ENCODE data around the gene MRPL41.
"Not testable (repeated sequence)": the region's sequence is repeated elsewhere in the genome, so short reads cannot be mapped to it uniquely, and the experiment has no call there.

The MRPL41 gene

GRCh38 chr9:137551264-137552021, at the start of gene MRPL41:
Gene MRPL41 (plus strand): TSS chr9:137551879. CDS start chr9:137552082, 203 bp downstream.
- DNase-seq (ENCODE audit: low spot score) = peak; percentile 89

- no peak for DNase-seq (ENCODE audit: low spot score)
Observed at GRCh38 chr9:137502008-137502911, 49.4 kb upstream of the MRPL41 start.

- no peak for DNase-seq (ENCODE audit: low spot score)
Observed at GRCh38 chr9:137504432-137504777, 47.3 kb upstream of the MRPL41 start.

- DNase-seq (ENCODE audit: low spot score) = no peak
Observed at GRCh38 chr9:137505421-137506140, 46.1 kb upstream of the MRPL41 start.

- DNase-seq (ENCODE audit: low spot score) = no peak
Observed at GRCh38 chr9:137506274-137506673, 45.4 kb upstream of the MRPL41 start.

- DNase-seq (ENCODE audit: low spot score) = no peak
Observed at GRCh38 chr9:137506702-137507171, 44.9 kb upstream of the MRPL41 start.

GRCh38 chr9:137509198-137509597, 42.5 kb upstream of the MRPL41 start:
- DNase-seq (ENCODE audit: low spot score) = no peak

- not testable (repeated sequence) for DNase-seq (ENCODE audit: low spot score)
Observed at GRCh38 chr9:137511126-137511525, 40.6 kb upstream of the MRPL41 start.

GRCh38 chr9:137511758-137512463, 39.8 kb upstream of the MRPL41 start:
- DNase-seq (ENCODE audit: low spot score) = no peak

- not testable (repeated sequence) for DNase-seq (ENCODE audit: low spot score)
Observed at GRCh38 chr9:137513136-137513535, 38.5 kb upstream of the MRPL41 start.

- not testable (repeated sequence) for DNase-seq (ENCODE audit: low spot score)
Observed at GRCh38 chr9:137513801-137514570, 37.7 kb upstream of the MRPL41 start.

GRCh38 chr9:137514691-137515337, 36.9 kb upstream of the MRPL41 start:
- DNase-seq (ENCODE audit: low spot score) = no peak

GRCh38 chr9:137515338-137515724, 36.3 kb upstream of the MRPL41 start:
- DNase-seq (ENCODE audit: low spot score) = no peak

GRCh38 chr9:137516144-137516917, 35.3 kb upstream of the MRPL41 start:
- DNase-seq (ENCODE audit: low spot score) = no peak

- DNase-seq (ENCODE audit: low spot score) = not testable (repeated sequence)
Observed at GRCh38 chr9:137518661-137519459, 32.8 kb upstream of the MRPL41 start.

- DNase-seq (ENCODE audit: low spot score) = no peak
Observed at GRCh38 chr9:137519553-137519952, 32.1 kb upstream of the MRPL41 start.

GRCh38 chr9:137520614-137521404, 30.9 kb upstream of the MRPL41 start:
- no peak for DNase-seq (ENCODE audit: low spot score)

All from activated CD4-positive, alpha-beta T cell treated with anti-CD3 and anti-CD28 coated beads, Interleukin-2, Interleukin-4, amounts not matched to agents 100 ng/mL and 50 ng/mL, durations not matched to agents 16 hours and 8 hours (primary cell).